NCI-H2081 treated with DMSO at 0.1 percent for 48 hours (cell line): Measurements from ENCODE around the gene AAMP.

Source experiments
- DNase-seq: peaks from one replicate; lab custom pipeline; 2025; lab: John Stamatoyannopoulos, UW

AAMP gene

GRCh38 chr2:218294430-218295022, 24.6 kb upstream of the AAMP start:
- no peak for DNase-seq

GRCh38 chr2:218293715-218294429, 23.9 kb upstream of the AAMP start:
- no peak for DNase-seq

GRCh38 chr2:218292048-218293014, 22.4 kb upstream of the AAMP start, which contains the start of gene TMBIM1:
TSS of gene TMBIM1 (minus strand) at chr2:218292503. CDS start at chr2:218282141, 10,362 bp downstream.
- no peak for DNase-seq

GRCh38 chr2:218291318-218292047, 21.5 kb upstream of the AAMP start:
- DNase-seq = no peak

- DNase-seq = no peak
Measured at GRCh38 chr2:218290316-218291261, 20.7 kb upstream of the AAMP start.

- no peak for DNase-seq
Measured at GRCh38 chr2:218289639-218290315, 19.8 kb upstream of the AAMP start.

- DNase-seq = no peak
Measured at GRCh38 chr2:218286570-218287459, 16.9 kb upstream of the AAMP start.

GRCh38 chr2:218285604-218286003, 15.7 kb upstream of the AAMP start:
- no peak for DNase-seq

- DNase-seq = no peak
Measured at GRCh38 chr2:218284106-218284811, 14.3 kb upstream of the AAMP start.

- DNase-seq = no peak
Measured at GRCh38 chr2:218282173-218282991, 12.4 kb upstream of the AAMP start.

- DNase-seq = no peak
Measured at GRCh38 chr2:218281449-218281848, 11.5 kb upstream of the AAMP start.

- no peak for DNase-seq
Measured at GRCh38 chr2:218280260-218280870, 10.4 kb upstream of the AAMP start.

- DNase-seq = no peak
Measured at GRCh38 chr2:218278531-218279360, 8.8 kb upstream of the AAMP start.

GRCh38 chr2:218277921-218278320, 8.0 kb upstream of the AAMP start:
- no peak for DNase-seq

- no peak for DNase-seq
Measured at GRCh38 chr2:218276986-218277755, 7.2 kb upstream of the AAMP start.
